Fibroblast of lung (primary cell): ENCODE data around the gene FRK. TPM values are rescaled to one million over a fixed set of nuclear protein-coding genes. Genes with fewer than 3 reads are reported as not detected.

Experiments
- DNase-seq, 2 donors: peaks; one replicate each; pipeline versions ENCODE4 v3.0.0 to v3.0.0-alpha.2; 2010; ENCODE audit warnings: low read depth in 2 of 2
- H2AFZ ChIP-seq: 2 replicates; pipeline ENCODE4 v1.5.1; 2012; ENCODE audit warnings: low read length, control low read depth, inconsistent platforms
- H3K27ac ChIP-seq: 2 replicates; pipeline ENCODE4 v1.5.1; 2011; ENCODE audit warnings: low read length, control low read depth; ENCODE audit not compliant: insufficient read depth
- H3K27me3 ChIP-seq: 2 replicates; pipeline ENCODE4 v1.5.1; 2011; ENCODE audit warnings: mild to moderate bottlenecking, low read length; ENCODE audit not compliant: control insufficient read depth, insufficient read depth
- H3K36me3 ChIP-seq: 2 replicates; pipeline ENCODE4 v1.5.1; 2011; ENCODE audit warnings: low read length; ENCODE audit not compliant: control insufficient read depth, insufficient read depth
- H3K4me1 ChIP-seq: 2 replicates; pipeline ENCODE4 v1.5.1; 2011; ENCODE audit warnings: low read length; ENCODE audit not compliant: control insufficient read depth, insufficient read depth; ENCODE audit errors: extremely low read depth
- H3K4me2 ChIP-seq: 2 replicates; pipeline ENCODE4 v1.5.1; 2011; ENCODE audit warnings: low read length, control low read depth; ENCODE audit not compliant: insufficient read depth; ENCODE audit errors: extremely low read depth
- H3K4me3 ChIP-seq, 4 experiments: fragments of 200-600 bp in 1 of 4; sonication (generic) in 1 of 4; replicated peaks in 1 of 4; 2 replicates each; pipeline ENCODE4 v1.5.1; 2011 to 2016; ENCODE audit warnings: low read length in 4 of 4, low read depth in 3 of 4, mild to moderate bottlenecking in 3 of 4, control low read depth in 2 of 4, inconsistent platforms in 1 of 4, mixed read lengths in 1 of 4; ENCODE audit not compliant: insufficient read depth in 1 of 4; ENCODE audit errors: control extremely low read depth in 1 of 4
- H3K79me2 ChIP-seq: 2 replicates; pipeline ENCODE4 v1.5.1; 2012; ENCODE audit warnings: mild to moderate bottlenecking, low read length, inconsistent platforms; ENCODE audit not compliant: control insufficient read depth, insufficient read depth
- H3K9ac ChIP-seq: 2 replicates; pipeline ENCODE4 v1.5.1; 2011; ENCODE audit warnings: mild to moderate bottlenecking, low read length, control low read depth; ENCODE audit not compliant: insufficient read depth
- H3K9me3 ChIP-seq: 2 replicates; pipeline ENCODE4 v1.5.1; 2012; ENCODE audit warnings: low read depth, low read length; ENCODE audit not compliant: control insufficient read depth, insufficient read depth
- H4K20me1 ChIP-seq: 2 replicates; pipeline ENCODE4 v1.5.1; 2011; ENCODE audit warnings: low read length; ENCODE audit not compliant: control insufficient read depth, insufficient read depth; ENCODE audit errors: extremely low read depth
- EZH2 ChIP-seq: IDR thresholded peaks from 2 replicates; pipeline ENCODE4 v1.5.1; 2012; ENCODE audit warnings: low read length, control low read depth, mild to moderate bottlenecking; ENCODE audit errors: missing control alignments
- polyA plus RNA-seq, 2 donors: library from polyadenylated mRNA; depleted of rRNA in 1 of 2; stranded (reverse) in 1 of 2; unstranded in 1 of 2; fragments of >200 nt; gene quantifications; 2 replicates each; pipeline ENCODE4 v1.2.1, GENCODE V29; 2011 to 2012; ENCODE audit warnings: missing spikeins in 1 of 2
- total RNA-seq: library from RNA; depleted of rRNA; stranded (reverse); fragments of >200 nt; gene quantifications from 2 replicates; pipeline ENCODE4 v1.2.1, GENCODE V29; 2014
- TF ChIP-seq, protein P1 (sequence below), 2 donors: IDR thresholded peaks in 1 of 2; conservative IDR thresholded peaks in 1 of 2; 1 replicate in 1 of 2; 2 replicates in 1 of 2; pipeline ENCODE4 v1.5.1; 2011 to 2012; ENCODE audit warnings: low read length in 2 of 2, control low read depth in 1 of 2, inconsistent platforms in 1 of 2, low read depth in 1 of 2, mild to moderate bottlenecking in 1 of 2

FRK gene
- total and polyA plus RNA-seq, 2 donors (not counting 1 experiment from before 2014, with no cell fraction given): 0.18 to 0.33 TPM

DNA sequence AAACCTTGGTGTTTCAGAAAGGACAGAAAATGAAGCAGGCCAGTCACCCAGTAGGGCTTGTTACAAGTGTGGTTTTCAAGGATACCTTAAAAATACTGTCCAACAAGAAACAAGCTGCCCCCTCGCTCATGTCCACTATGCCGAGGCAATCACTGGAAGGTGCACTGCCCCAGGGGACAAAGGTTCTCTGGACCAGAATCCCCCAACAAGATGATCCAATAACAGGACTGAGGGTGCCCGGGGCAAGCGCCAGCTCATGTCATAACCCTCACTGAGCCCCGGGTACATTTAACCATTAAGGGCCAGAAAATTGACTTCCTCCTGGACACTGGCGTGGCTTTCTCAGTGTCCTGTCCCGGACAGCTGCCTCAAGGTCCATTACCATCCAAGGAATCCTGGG, 33.4 kb upstream of the FRK start:
- no peaks in the 10 kb centered on the region for H3K36me3 ChIP-seq
- DNase-seq: peak in 1 of 2 donors; percentile 23
- no peaks in the 10 kb centered on the region for H3K9me3 ChIP-seq
- no peak overlapping the region for H3K9ac ChIP-seq
- H3K4me1 ChIP-seq: no peaks in the 10 kb centered on the region
- no peaks in the 10 kb centered on the region for H3K27me3 ChIP-seq
- no peak overlapping the region for H3K4me2 ChIP-seq
- H3K4me3 ChIP-seq: no peak overlapping the region
- no peaks in the 10 kb centered on the region for H4K20me1 ChIP-seq
- H3K79me2 ChIP-seq: no peaks in the 10 kb centered on the region
- no peak overlapping the region for H2AFZ ChIP-seq
- H3K27ac ChIP-seq: no peak overlapping the region
- TF ChIP-seq, protein P1, sequence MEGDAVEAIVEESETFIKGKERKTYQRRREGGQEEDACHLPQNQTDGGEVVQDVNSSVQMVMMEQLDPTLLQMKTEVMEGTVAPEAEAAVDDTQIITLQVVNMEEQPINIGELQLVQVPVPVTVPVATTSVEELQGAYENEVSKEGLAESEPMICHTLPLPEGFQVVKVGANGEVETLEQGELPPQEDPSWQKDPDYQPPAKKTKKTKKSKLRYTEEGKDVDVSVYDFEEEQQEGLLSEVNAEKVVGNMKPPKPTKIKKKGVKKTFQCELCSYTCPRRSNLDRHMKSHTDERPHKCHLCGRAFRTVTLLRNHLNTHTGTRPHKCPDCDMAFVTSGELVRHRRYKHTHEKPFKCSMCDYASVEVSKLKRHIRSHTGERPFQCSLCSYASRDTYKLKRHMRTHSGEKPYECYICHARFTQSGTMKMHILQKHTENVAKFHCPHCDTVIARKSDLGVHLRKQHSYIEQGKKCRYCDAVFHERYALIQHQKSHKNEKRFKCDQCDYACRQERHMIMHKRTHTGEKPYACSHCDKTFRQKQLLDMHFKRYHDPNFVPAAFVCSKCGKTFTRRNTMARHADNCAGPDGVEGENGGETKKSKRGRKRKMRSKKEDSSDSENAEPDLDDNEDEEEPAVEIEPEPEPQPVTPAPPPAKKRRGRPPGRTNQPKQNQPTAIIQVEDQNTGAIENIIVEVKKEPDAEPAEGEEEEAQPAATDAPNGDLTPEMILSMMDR (conservative IDR thresholded peaks at IDR 0.05 in 1 of 2, IDR thresholded peaks at IDR 0.05 in 1 of 2; ENCODE audit: low read depth in 1 of 2, low read length in 2 of 2): no peak
- TF ChIP-seq EZH2: no peak

DNA sequence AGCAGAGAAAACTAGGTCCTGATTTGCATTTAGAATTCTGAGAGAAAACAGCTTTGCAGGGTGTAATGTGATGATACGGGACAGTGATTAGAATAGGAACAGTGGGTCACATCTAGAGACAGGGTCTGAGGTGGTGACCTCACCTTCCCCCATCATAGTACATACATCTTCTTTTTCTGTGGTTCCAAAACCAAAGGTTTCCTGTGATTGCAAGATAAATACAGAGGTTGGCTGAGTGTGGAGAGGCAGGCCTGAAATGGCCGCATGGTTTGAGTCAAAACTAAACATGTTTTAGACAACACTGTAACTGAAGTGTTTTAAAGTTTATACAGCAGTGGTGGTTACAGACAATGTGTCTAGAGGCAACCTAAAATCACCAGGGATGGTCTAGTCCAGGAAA, 29.6 kb upstream of the FRK start:
- Histone ChIP-seq H4K20me1 (no peaks in the 10 kb centered on the region), H3K36me3 (no peaks in the 10 kb centered on the region), H3K27me3 (no peaks in the 10 kb centered on the region), H2AFZ (no peak overlapping the region), H3K4me3 (no peak overlapping the region), H3K4me1 (no peaks in the 10 kb centered on the region), H3K9ac (no peak overlapping the region), H3K4me2 (no peak overlapping the region), H3K27ac (no peak overlapping the region), H3K9me3 (no peaks in the 10 kb centered on the region), H3K79me2 (no peaks in the 10 kb centered on the region)
- DNase-seq: no peak
- TF ChIP-seq, protein P1 (conservative IDR thresholded peaks at IDR 0.05 in 1 of 2, IDR thresholded peaks at IDR 0.05 in 1 of 2; ENCODE audit: low read depth in 1 of 2, low read length in 2 of 2): no peak
- no peak for TF ChIP-seq EZH2

DNA sequence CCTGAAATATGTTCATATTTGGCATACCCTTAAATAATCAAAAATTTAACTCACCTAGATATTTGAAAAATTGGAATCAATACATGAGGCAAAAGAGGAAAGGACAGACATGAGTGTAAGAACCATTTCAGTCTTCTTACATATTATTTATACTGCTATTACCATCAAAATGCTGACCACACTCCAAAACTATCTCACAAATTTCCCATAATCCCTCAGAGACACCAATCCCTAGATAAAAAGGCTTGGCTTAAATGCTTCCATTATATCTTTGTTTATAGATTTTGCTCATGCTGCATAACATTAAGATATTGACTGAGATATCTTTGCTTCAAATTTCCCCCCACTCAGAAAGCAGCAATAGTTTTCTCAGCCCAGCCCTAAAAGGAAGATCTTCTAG, 28.3 kb upstream of the FRK start:
- H3K4me1 ChIP-seq: no peaks in the 10 kb centered on the region
- H3K9me3 ChIP-seq: no peaks in the 10 kb centered on the region
- no peak overlapping the region for H3K4me2 ChIP-seq
- no peaks in the 10 kb centered on the region for H3K27me3 ChIP-seq
- H3K27ac ChIP-seq: no peak overlapping the region
- H2AFZ ChIP-seq: no peak overlapping the region
- no peak for TF ChIP-seq EZH2
- TF ChIP-seq, protein P1 (conservative IDR thresholded peaks at IDR 0.05 in 1 of 2, IDR thresholded peaks at IDR 0.05 in 1 of 2; ENCODE audit: low read depth in 1 of 2, low read length in 2 of 2): no peak
- H3K9ac ChIP-seq: no peak overlapping the region
- H3K79me2 ChIP-seq: no peaks in the 10 kb centered on the region
- H4K20me1 ChIP-seq: no peaks in the 10 kb centered on the region
- H3K4me3 ChIP-seq: no peak overlapping the region
- peak; percentile 8 to 69 for DNase-seq
- no peaks in the 10 kb centered on the region for H3K36me3 ChIP-seq
